ENCODE data around the gene C21orf58. TPM values are rescaled to one million over a fixed set of nuclear protein-coding genes. Genes with fewer than 3 reads are reported as not detected.
A peak's percentile ranks its signal among the peaks of the same experiment; 100 is the strongest.

C21orf58 gene
- total RNA-seq, 2 experiments from 2014 or later, result 23.9 to 25.2 TPM

- no peak for TF ChIP-seq CTCF (IDR thresholded peaks at IDR 0.05)
- peaks cover 52% of the 10 kb centered on the region for H3K4me1 Mint-ChIP-seq (ENCODE audit: low read depth)
- no peak for DNase-seq
- H3K27ac Mint-ChIP-seq, result peak within 1 kb of the TSS; percentile 99
- peak within 1 kb of the TSS; percentile 92 for H3K4me3 Mint-ChIP-seq
- ChIA-PET POLR2A (interaction anchor here (0.6 to 1.7 kb wide), 7 partner anchors 11 to 267 kb away, joined by 3 to 4 read pairs (median 3); no protein-coding TSS in a partner anchor), CTCF (interaction anchor here (0.7 to 1.7 kb wide), 8 partner anchors 10 to 312 kb away, joined by 3 to 7 read pairs (median 4); partner anchors contain the start of gene COL6A1)
- no peaks in the 10 kb centered on the region for H3K9me3 Mint-ChIP-seq
- peaks cover 29% of the 10 kb centered on the region for H3K36me3 Mint-ChIP-seq (ENCODE audit: low read depth)
- intact Hi-C loops (cut with micrococcal nuclease), result no loop called here
- no peak for ATAC-seq
- H3K27me3 Mint-ChIP-seq, result no peaks in the 10 kb centered on the region
These were observed 38.4 kb downstream of the C21orf58 start, which contains the start of gene MCM3AP for GRCh38 chr21:46285206-46285661. TSS of gene MCM3AP (minus strand) at chr21:46285611. CDS start at chr21:46285286, 325 bp downstream.

- intact Hi-C loops (cut with micrococcal nuclease), result no loop called here
- no peak for DNase-seq
- no peak for TF ChIP-seq CTCF (IDR thresholded peaks at IDR 0.05)
- Mint-ChIP-seq H3K4me3 (peak overlapping the region; percentile 92), H3K27me3 (no peaks in the 10 kb centered on the region), H3K36me3 (ENCODE audit: low read depth) (peaks cover 33% of the 10 kb centered on the region), H3K9me3 (no peaks in the 10 kb centered on the region), H3K4me1 (ENCODE audit: low read depth) (peaks cover 54% of the 10 kb centered on the region), H3K27ac (peak overlapping the region; percentile 88)
- ATAC-seq, result no peak
- POLR2A ChIA-PET, result interaction anchor here (0.6 to 1.2 kb wide), 4 partner anchors 31 to 267 kb away, joined by 3 read pairs; no protein-coding TSS in a partner anchor
- CTCF ChIA-PET, result interaction anchor here (0.7 to 1.7 kb wide), 6 partner anchors 10 to 312 kb away, joined by 3 to 6 read pairs (median 4); partner anchors contain the start of gene COL6A1
These were observed 38.9 kb downstream of the C21orf58 start for GRCh38 chr21:46284733-46285132.

DNA sequence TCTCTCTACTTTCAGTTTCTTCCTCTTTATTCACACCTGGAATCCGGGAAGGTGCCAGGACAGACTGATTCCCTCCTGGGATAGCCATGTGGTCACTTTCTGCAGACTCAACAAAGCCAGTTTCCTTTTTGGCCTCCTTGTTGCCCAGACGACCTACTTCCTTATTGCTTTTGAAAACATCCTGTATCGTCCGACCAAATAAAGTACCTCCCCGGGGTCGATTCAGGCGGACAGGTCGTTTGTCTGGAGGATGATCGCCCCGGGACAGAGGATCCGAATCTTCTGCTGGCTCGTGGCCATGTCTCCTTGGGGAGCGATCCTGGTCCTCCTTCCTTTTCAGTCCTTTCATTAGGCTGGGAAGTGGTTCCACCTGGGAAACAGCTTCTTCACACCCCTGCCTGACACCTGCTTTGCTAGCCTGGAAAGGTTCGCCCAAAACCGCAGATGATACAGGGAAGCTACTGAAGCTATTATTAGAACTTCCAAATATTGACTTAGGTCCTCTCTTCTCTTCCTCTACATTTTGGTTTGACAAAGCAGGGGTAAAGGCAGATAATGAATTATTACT lies 39.5 kb downstream of the C21orf58 start:
- intact Hi-C loops (cut with micrococcal nuclease), result no loop called here
- TF ChIP-seq CTCF (IDR thresholded peaks at IDR 0.05), result no peak
- ATAC-seq, result no peak
- CTCF ChIA-PET, result interaction anchor here (1.2 to 1.7 kb wide), 4 partner anchors 9 to 311 kb away, joined by 3 to 6 read pairs (median 4); a partner anchor contains a TSS
- Mint-ChIP-seq H3K4me1 (ENCODE audit: low read depth) (peaks cover 52% of the 10 kb centered on the region), H3K27ac (peak overlapping the region; percentile 14), H3K4me3 (peak overlapping the region; percentile 92), H3K36me3 (ENCODE audit: low read depth) (peaks cover 37% of the 10 kb centered on the region), H3K27me3 (no peaks in the 10 kb centered on the region), H3K9me3 (no peaks in the 10 kb centered on the region)
- no peak for DNase-seq
- POLR2A ChIA-PET, result interaction anchor here (0.6 to 1.2 kb wide), 4 partner anchors 16 to 268 kb away, joined by 3 to 4 read pairs (median 3); no protein-coding TSS in a partner anchor

- CTCF ChIA-PET, result interaction anchor here (0.9 kb wide), 1 partner anchor 10 kb away, joined by 3 read pairs; the partner anchor contains the start of gene MCM3AP
- POLR2A ChIA-PET, result no interaction called here
- DNase-seq (no peak), ATAC-seq (no peak)
- Mint-ChIP-seq H3K4me3 (no peak overlapping the region), H3K27ac (no peak overlapping the region), H3K4me1 (ENCODE audit: low read depth) (no peaks in the 10 kb centered on the region), H3K27me3 (no peaks in the 10 kb centered on the region), H3K9me3 (no peaks in the 10 kb centered on the region), H3K36me3 (ENCODE audit: low read depth) (peaks cover 46% of the 10 kb centered on the region)
- no peak for TF ChIP-seq CTCF (IDR thresholded peaks at IDR 0.05)
- intact Hi-C loops (cut with micrococcal nuclease), result no loop called here
These were observed 48.8 kb downstream of the C21orf58 start for GRCh38 chr21:46274797-46275390.

DNA sequence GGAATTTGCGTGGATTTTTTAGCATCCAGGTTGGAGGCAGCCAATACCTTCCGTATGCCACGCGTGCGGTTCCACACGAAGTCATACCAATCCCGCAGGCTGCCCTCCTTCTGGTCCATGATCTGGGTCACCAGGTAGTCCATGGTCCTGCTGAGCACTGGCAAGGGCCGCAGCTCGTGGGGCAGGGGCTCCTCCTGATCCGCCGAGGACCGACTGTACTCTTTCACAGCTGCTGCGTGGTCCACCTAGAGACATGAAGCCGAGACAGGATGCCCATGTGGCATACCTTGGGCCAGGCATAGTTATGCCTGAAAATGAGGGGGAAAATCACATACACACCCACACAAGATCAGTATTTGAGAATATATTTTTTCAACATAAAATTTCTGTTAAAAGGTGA lies 50.3 kb downstream of the C21orf58 start:
- Mint-ChIP-seq H3K36me3 (ENCODE audit: low read depth) (peaks cover 39% of the 10 kb centered on the region), H3K27ac (no peak overlapping the region), H3K4me1 (ENCODE audit: low read depth) (no peaks in the 10 kb centered on the region), H3K27me3 (no peaks in the 10 kb centered on the region), H3K9me3 (no peaks in the 10 kb centered on the region), H3K4me3 (no peak overlapping the region)
- ChIA-PET POLR2A (no interaction called here), CTCF (no interaction called here)
- DNase-seq, result no peak
- no peak for ATAC-seq
- TF ChIP-seq CTCF (IDR thresholded peaks at IDR 0.05), result no peak
- intact Hi-C loops (cut with micrococcal nuclease), result no loop called here
